GM23248 (cell line): ENCODE data around the gene ADK. TPM values are rescaled to one million over a fixed set of nuclear protein-coding genes. Genes with fewer than 3 reads are reported as not detected.

ENCODE experiments used
- DNase-seq: peaks from one replicate; pipeline ENCODE4 v3.0.0-alpha.2; 2015
- H2AFZ ChIP-seq: fragments of 200-600 bp; sonication (generic); 2 replicates; pipeline ENCODE4 v1.6.1; 2016; ENCODE audit warnings: antibody characterized with exemption
- H3F3A ChIP-seq: fragments of 200-600 bp; sonication (generic); 2 replicates; pipeline ENCODE4 v1.6.1; 2016; ENCODE audit warnings: mild to moderate bottlenecking, antibody characterized with exemption, mixed run types; ENCODE audit not compliant: insufficient read depth
- H3K27ac ChIP-seq: fragments of 200-600 bp; sonication (generic); 2 replicates; pipeline ENCODE4 v1.5.1; 2016; ENCODE audit warnings: mild to moderate bottlenecking
- H3K27me3 ChIP-seq: fragments of 200-600 bp; sonication (generic); replicated peaks from 2 replicates; pipeline ENCODE4 v1.6.1; 2016; ENCODE audit warnings: mild to moderate bottlenecking; ENCODE audit not compliant: insufficient read depth
- H3K36me3 ChIP-seq: fragments of 200-600 bp; sonication (generic); 2 replicates; pipeline ENCODE4 v1.6.1; 2016; ENCODE audit warnings: low read depth, mild to moderate bottlenecking
- H3K4me1 ChIP-seq: fragments of 200-600 bp; sonication (generic); 2 replicates; pipeline ENCODE4 v1.6.1; 2016; ENCODE audit warnings: mild to moderate bottlenecking; ENCODE audit not compliant: insufficient read depth
- H3K4me2 ChIP-seq: fragments of 200-600 bp; sonication (generic); one replicate; pipeline ENCODE4 v1.6.1; 2016; ENCODE audit warnings: mild to moderate bottlenecking; ENCODE audit not compliant: unreplicated experiment
- H3K4me3 ChIP-seq: fragments of 200-600 bp; sonication (generic); 2 replicates; pipeline ENCODE4 v1.5.1; 2016; ENCODE audit warnings: mild to moderate bottlenecking
- H3K79me2 ChIP-seq: fragments of 200-600 bp; sonication (generic); 2 replicates; pipeline ENCODE4 v1.6.1; 2016; ENCODE audit warnings: mild to moderate bottlenecking; ENCODE audit not compliant: insufficient read depth
- H3K9ac ChIP-seq: fragments of 200-600 bp; sonication (generic); 2 replicates; pipeline ENCODE4 v1.6.1; 2016; ENCODE audit warnings: mild to moderate bottlenecking
- H3K9me2 ChIP-seq: fragments of 200-600 bp; sonication (generic); 2 replicates; pipeline ENCODE4 v1.6.1; 2016; ENCODE audit warnings: mixed run types, mild to moderate bottlenecking, moderate library complexity; ENCODE audit not compliant: insufficient read depth
- H3K9me3 ChIP-seq: fragments of 200-600 bp; sonication (generic); one replicate; pipeline ENCODE4 v1.6.1; 2017; ENCODE audit warnings: low read depth
- H4K20me1 ChIP-seq: fragments of 200-600 bp; sonication (generic); 2 replicates; pipeline ENCODE4 v1.6.0; 2016; ENCODE audit not compliant: insufficient read depth
- EZH2 ChIP-seq: fragments of 200-600 bp; sonication (generic); IDR thresholded peaks from 2 replicates; pipeline ENCODE4 v1.6.1; 2018; ENCODE audit warnings: antibody characterized with exemption, mild to moderate bottlenecking; ENCODE audit not compliant: insufficient read depth, poor library complexity, severe bottlenecking
- EZH2phosphoT487 ChIP-seq: fragments of 200-600 bp; sonication (generic); IDR thresholded peaks from 2 replicates; pipeline ENCODE4 v1.6.1; 2018; ENCODE audit warnings: antibody characterized with exemption, moderate library complexity, mild to moderate bottlenecking, low read depth; ENCODE audit not compliant: insufficient read depth
- WGBS, 2 experiments: methylation state at CpG; one replicate each; pipeline ENCODE4 v1.1.6; 2015 to 2017; ENCODE audit warnings: low lambda C conversion rate in 2 of 2, low coverage in 1 of 2; ENCODE audit errors: missing lambda C conversion rate in 2 of 2; 5-methylcytosine and 5-hydroxymethylcytosine counted together
- in situ Hi-C: fragments of 300-500 bp; cut with MboI; formaldehyde crosslinking; loops from 2 replicates; pipeline ENCODE4 v1.15.0; 2020
- polyA plus RNA-seq: library from polyadenylated mRNA; unstranded; fragments of >200 nt; fragmentation: Nextera tagmentation; extraction: Ambion mirVana; gene quantifications from 2 replicates; pipeline ENCODE4 v1.2.1, GENCODE V29; 2016
- total RNA-seq: library from RNA; depleted of rRNA; stranded (reverse); fragments of >200 nt; shearing (Covaris generic); gene quantifications from 2 replicates; pipeline ENCODE4 v1.2.3, GENCODE V29; 2014

Gene ADK
- total and polyA plus RNA-seq, 2 experiments from 2014 or later: 43.7 to 75.1 TPM

GRCh38 chr10:74738985-74739567 lies 588.1 kb downstream of the ADK start:
- 75 to 81% methylated on average over 10 of the region's 10 CpGs for WGBS, 2 experiments
- H3K27ac ChIP-seq: no peak overlapping the region
- no peaks in the 10 kb centered on the region for H3K79me2 ChIP-seq
- no peaks in the 10 kb centered on the region for H4K20me1 ChIP-seq
- H3K4me1 ChIP-seq: no peaks in the 10 kb centered on the region
- H2AFZ ChIP-seq: no peak overlapping the region
- no peaks in the 10 kb centered on the region for H3K9me2 ChIP-seq
- H3K36me3 ChIP-seq: no peaks in the 10 kb centered on the region
- H3K27me3 ChIP-seq: no peaks in the 10 kb centered on the region
- H3K4me2 ChIP-seq: no peak overlapping the region
- H3K9ac ChIP-seq: no peak overlapping the region
- no peak for TF ChIP-seq EZH2phosphoT487
- no peak for TF ChIP-seq EZH2
- no peak overlapping the region for H3K4me3 ChIP-seq
- peak; percentile 10 for DNase-seq
- H3F3A ChIP-seq: no peaks in the 10 kb centered on the region
- in situ Hi-C loops: no loop called here
- H3K9me3 ChIP-seq: no peaks in the 10 kb centered on the region

GRCh38 chr10:74743401-74743800 lies 592.4 kb downstream of the ADK start:
- H3K9me3 ChIP-seq: no peaks in the 10 kb centered on the region
- H3K9me2 ChIP-seq: no peaks in the 10 kb centered on the region
- H3K4me2 ChIP-seq: no peak overlapping the region
- H3K9ac ChIP-seq: no peak overlapping the region
- no peak for TF ChIP-seq EZH2
- TF ChIP-seq EZH2phosphoT487: no peak
- H2AFZ ChIP-seq: no peak overlapping the region
- no peak overlapping the region for H3K27ac ChIP-seq
- H3K4me3 ChIP-seq: no peak overlapping the region
- 89 to 90% methylated on average over 4 of the region's 4 CpGs for WGBS, 2 experiments
- H4K20me1 ChIP-seq: no peaks in the 10 kb centered on the region
- H3K79me2 ChIP-seq: no peaks in the 10 kb centered on the region
- no peaks in the 10 kb centered on the region for H3K36me3 ChIP-seq
- in situ Hi-C loops: no loop called here
- no peaks in the 10 kb centered on the region for H3K4me1 ChIP-seq
- H3F3A ChIP-seq: no peaks in the 10 kb centered on the region
- H3K27me3 ChIP-seq: no peaks in the 10 kb centered on the region
- DNase-seq: no peak

- DNase-seq: no peak
- Histone ChIP-seq H3K79me2 (no peaks in the 10 kb centered on the region), H3K36me3 (no peaks in the 10 kb centered on the region), H3K27me3 (no peaks in the 10 kb centered on the region), H2AFZ (no peak overlapping the region), H4K20me1 (no peaks in the 10 kb centered on the region), H3K9me2 (no peaks in the 10 kb centered on the region), H3K9ac (no peak overlapping the region), H3K4me3 (no peak overlapping the region), H3K4me1 (no peaks in the 10 kb centered on the region), H3F3A (no peaks in the 10 kb centered on the region), H3K4me2 (no peak overlapping the region), H3K9me3 (no peaks in the 10 kb centered on the region), H3K27ac (no peak overlapping the region)
- in situ Hi-C loops: no loop called here
- TF ChIP-seq EZH2 (no peak), EZH2phosphoT487 (no peak)
- WGBS, 2 experiments: 53 to 68% methylated on average over 4 of the region's 4 CpGs
These were observed 594.4 kb downstream of the ADK start for GRCh38 chr10:74745449-74745848.

- no peaks in the 10 kb centered on the region for H3K9me2 ChIP-seq
- H3K4me2 ChIP-seq: no peak overlapping the region
- no peak overlapping the region for H3K4me3 ChIP-seq
- in situ Hi-C loops: no loop called here
- 35 to 36% methylated on average over 14 of the region's 14 CpGs for WGBS, 2 experiments
- no peaks in the 10 kb centered on the region for H3K27me3 ChIP-seq
- no peaks in the 10 kb centered on the region for H3F3A ChIP-seq
- no peaks in the 10 kb centered on the region for H3K79me2 ChIP-seq
- TF ChIP-seq EZH2 (no peak), EZH2phosphoT487 (no peak)
- H4K20me1 ChIP-seq: no peaks in the 10 kb centered on the region
- H3K4me1 ChIP-seq: no peaks in the 10 kb centered on the region
- H3K36me3 ChIP-seq: no peaks in the 10 kb centered on the region
- peak; percentile 32 for DNase-seq
- H3K9ac ChIP-seq: no peak overlapping the region
- H3K9me3 ChIP-seq: no peaks in the 10 kb centered on the region
- H3K27ac ChIP-seq: no peak overlapping the region
- H2AFZ ChIP-seq: peak overlapping the region; percentile 48
These were observed 595.8 kb downstream of the ADK start for GRCh38 chr10:74746813-74747212.

GRCh38 chr10:74748468-74749031 lies 597.5 kb downstream of the ADK start:
- no peaks in the 10 kb centered on the region for H3K36me3 ChIP-seq
- 0 out of 2 replicates have a peak, but pooled peaks cover 3% of the 10 kb centered on the region for H3K4me1 ChIP-seq
- H4K20me1 ChIP-seq: no peaks in the 10 kb centered on the region
- H3K9me3 ChIP-seq: no peaks in the 10 kb centered on the region
- no peak overlapping the region for H3K4me3 ChIP-seq
- no peaks in the 10 kb centered on the region for H3K79me2 ChIP-seq
- WGBS, 2 experiments: 85 to 87% methylated on average over 9 of the region's 9 CpGs
- no peak for DNase-seq
- no peaks in the 10 kb centered on the region for H3F3A ChIP-seq
- H2AFZ ChIP-seq: no peak overlapping the region
- H3K27me3 ChIP-seq: no peaks in the 10 kb centered on the region
- in situ Hi-C loops: no loop called here
- TF ChIP-seq EZH2: no peak
- TF ChIP-seq EZH2phosphoT487: no peak
- no peak overlapping the region for H3K27ac ChIP-seq
- H3K9ac ChIP-seq: no peak overlapping the region
- no peak overlapping the region for H3K4me2 ChIP-seq
- no peaks in the 10 kb centered on the region for H3K9me2 ChIP-seq
